ENCODE results near the gene CCDC88B. TPM values are rescaled to one million over a fixed set of nuclear protein-coding genes. Genes with fewer than 3 reads are reported as not detected.

Gene CCDC88B
- total and polyA plus RNA-seq, 2 of the 8 experiments (the other 6 are each of a cell fraction or from before 2014, with no cell fraction given): 5.9 to 12.5 TPM

- Histone ChIP-seq H2BK120ac (replicated peaks; ENCODE audit: low read depth, low read length) (peak overlapping the region; percentile 27), H3K79me1 (ENCODE audit: low read depth, low read length) (no peaks in the 10 kb centered on the region; the same call in 1 of the 2 replicates), H3K27me3 (replicated peaks in 1 of 4; ENCODE audit: control insufficient read depth in 3 of 4, extremely low read depth in 1 of 4, insufficient read depth in 3 of 4, low read length in 3 of 4) (no peaks in the 10 kb centered on the region), H3K9ac (replicated peaks in 1 of 4; ENCODE audit: extremely low read depth in 1 of 4, low read depth in 3 of 4, low read length in 3 of 4) (peak overlapping the region in 1 of 4 experiments; percentile 2; a peak in 2 of 7 replicates), H3K23me2 (ENCODE audit: low read depth, low read length) (peaks cover 7% of the 10 kb centered on the region; the same call in 1 of the 2 replicates), H4K8ac (ENCODE audit: extremely low read depth, insufficient read depth, low read length) (peak overlapping the region; percentile 54; the same call in 1 of the 2 replicates), H2BK15ac (ENCODE audit: low read length) (peak overlapping the region; percentile 40; the same call in 1 of the 2 replicates), H3K4me2 (ENCODE audit: insufficient read depth in 1 of 2, low read depth in 2 of 2, low read length in 2 of 2) (peak overlapping the region; percentile 76 to 87), H4K91ac (replicated peaks; ENCODE audit: insufficient read length, low read length) (peak overlapping the region; percentile 87), H3K4me1 (replicated peaks in 1 of 4; ENCODE audit: control insufficient read depth in 3 of 4, insufficient read depth in 4 of 4, low read length in 3 of 4) (peaks cover 0 to 39% (median 30%) of the 10 kb centered on the region in 4 experiments; a peak in 6 of 7 replicates), H3K79me2 (ENCODE audit: control insufficient read depth in 1 of 2, insufficient read depth in 2 of 2, low read length in 2 of 2) (no peaks in the 10 kb centered on the region), H3K4me3 (ENCODE audit: extremely low read depth in 1 of 4, insufficient read depth in 2 of 4, low read depth in 3 of 4, low read length in 4 of 4) (peak overlapping the region; percentile 39 to 83 (median 60); a peak in 7 of 8 replicates), H2AK5ac (ENCODE audit: low read depth, low read length) (peak overlapping the region; percentile 43; the same call in 1 of the 2 replicates), H2AFZ (ENCODE audit: low read length) (0 out of 2 replicates have a peak overlapping the region, but pooled peaks have one; percentile 61), H2BK5ac (ENCODE audit: low read depth, low read length) (no peak overlapping the region; the same call in 1 of the 2 replicates), H3K36me3 (ENCODE audit: control insufficient read depth in 2 of 4, insufficient read depth in 4 of 4, low read length in 3 of 4) (peaks cover 0 to 9% (median 3%) of the 10 kb centered on the region in 4 experiments; a peak in 3 of 8 replicates), H3K56ac (replicated peaks; ENCODE audit: insufficient read length, low read depth, low read length) (no peak overlapping the region), H3K27ac (ENCODE audit: low read depth, low read length) (no peak overlapping the region), H3K14ac (ENCODE audit: insufficient read length) (no peak overlapping the region), H2BK12ac (ENCODE audit: low read depth, low read length) (peak overlapping the region; percentile 50; the same call in 1 of the 2 replicates), H4K5ac (ENCODE audit: insufficient read length, low read depth, low read length) (no peak overlapping the region), H2BK20ac (ENCODE audit: low read length) (peak overlapping the region; percentile 90; the same call in 1 of the 2 replicates), H3K4ac (replicated peaks; ENCODE audit: insufficient read length, low read depth, low read length) (peak overlapping the region; percentile 96), H3K23ac (ENCODE audit: insufficient read length) (no peak overlapping the region), H4K20me1 (replicated peaks in 1 of 2; ENCODE audit: control insufficient read depth in 1 of 2, insufficient read depth in 2 of 2, low read length in 2 of 2) (peaks cover 0 to 4% of the 10 kb centered on the region in 2 experiments), H3K9me3 (ENCODE audit: insufficient read depth in 2 of 2, low read depth in 1 of 2, low read length in 1 of 2) (no peaks in the 10 kb centered on the region), H3K18ac (ENCODE audit: extremely low read depth, low read length) (peak overlapping the region; percentile 60; the same call in 1 of the 2 replicates)
- DNase-seq (ENCODE audit: low read depth in 1 of 2, low spot score in 2 of 2) (no peak), FAIRE-seq (no peak)
- ChIA-PET CTCF (ENCODE audit: partially characterized antibody) (interaction anchor here (0.5 to 37.6 kb wide), 7 partner anchors 9 to 391 kb away, joined by 3 to 614 read pairs (median 11); partner anchors contain the start of genes CATSPERZ, CCDC88B, ESRRA and PRDX5), POLR2A (ENCODE audit: partially characterized antibody) (interaction anchor here (1.1 to 3.6 kb wide), 9 partner anchors 10 to 174 kb away, joined by 3 to 14 read pairs (median 4); no protein-coding TSS in a partner anchor)
- 43% methylated on average over 6 of the region's 7 CpGs; no CpG with 5 or more reads in 1 of the 2 experiments for WGBS, 2 experiments (ENCODE audit: extremely low coverage in 1 of 2, insufficient coverage in 1 of 2, insufficient read length in 1 of 2, insufficient replicate concordance in 2 of 2, low coverage in 1 of 2, low lambda C conversion rate in 2 of 2, missing lambda C conversion rate in 1 of 2)
- TF ChIP-seq ATF3 (IDR thresholded peaks at IDR 0.05; ENCODE audit: insufficient read depth, low read depth, low read length) (no peak), HDAC2 (IDR thresholded peaks at IDR 0.05; ENCODE audit: borderline replicate concordance in 1 of 2, low read depth in 2 of 2, low read length in 2 of 2) (no peak), TAF1 (IDR thresholded peaks at IDR 0.05; ENCODE audit: low read depth, low read length) (no peak), SP1 (IDR thresholded peaks at IDR 0.05; ENCODE audit: low read depth, low read length) (no peak), RXRA (IDR thresholded peaks at IDR 0.05; ENCODE audit: insufficient read depth, low read depth, low read length) (no peak), MAFK (IDR thresholded peaks at IDR 0.05; ENCODE audit: low read depth, low read length) (no peak), FOSL1 (IDR thresholded peaks at IDR 0.05; ENCODE audit: insufficient read depth, low read depth, low read length) (no peak), CBX8 (IDR thresholded peaks at IDR 0.05; ENCODE audit: borderline replicate concordance, low read depth, low read length) (no peak), E2F6 (IDR thresholded peaks at IDR 0.05) (no peak)
Observed at GRCh38 chr11:64358536-64358906, 18.5 kb downstream of the CCDC88B start.

Measured in H1 (cell line).